NCI-H2107 treated with DMSO at 0.1 percent for 48 hours (cell line): Measurements from ENCODE around the gene TXNDC17.
"Not testable (repeated sequence)": the region's sequence is repeated elsewhere in the genome, so short reads cannot be mapped to it uniquely, and the experiment has no call there.

Experiments
- DNase-seq: peaks from one replicate; lab custom pipeline; 2025; ENCODE audit not compliant: unreplicated experiment; lab: John Stamatoyannopoulos, UW

TXNDC17 gene

DNA sequence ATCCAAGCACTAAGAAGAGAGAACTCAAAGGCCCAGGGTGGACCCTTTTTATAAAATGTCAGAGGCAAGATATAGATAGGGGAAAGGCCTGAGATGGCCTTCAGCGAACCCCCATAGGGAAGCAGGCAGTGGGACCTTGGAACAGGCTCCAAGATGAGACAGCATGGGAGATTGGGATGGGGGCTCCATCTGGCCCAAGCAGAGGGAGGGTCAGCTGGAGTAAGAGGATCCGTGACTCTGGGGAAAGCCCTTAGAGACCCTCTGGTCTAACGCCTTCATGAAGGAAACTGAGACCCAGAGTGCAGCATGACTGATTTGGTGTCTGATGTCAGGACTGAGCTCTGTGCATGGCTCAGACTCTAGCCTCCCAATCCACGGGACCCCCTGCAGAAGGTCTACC is 41.5 kb downstream of the TXNDC17 start:
- DNase-seq: no peak

DNA sequence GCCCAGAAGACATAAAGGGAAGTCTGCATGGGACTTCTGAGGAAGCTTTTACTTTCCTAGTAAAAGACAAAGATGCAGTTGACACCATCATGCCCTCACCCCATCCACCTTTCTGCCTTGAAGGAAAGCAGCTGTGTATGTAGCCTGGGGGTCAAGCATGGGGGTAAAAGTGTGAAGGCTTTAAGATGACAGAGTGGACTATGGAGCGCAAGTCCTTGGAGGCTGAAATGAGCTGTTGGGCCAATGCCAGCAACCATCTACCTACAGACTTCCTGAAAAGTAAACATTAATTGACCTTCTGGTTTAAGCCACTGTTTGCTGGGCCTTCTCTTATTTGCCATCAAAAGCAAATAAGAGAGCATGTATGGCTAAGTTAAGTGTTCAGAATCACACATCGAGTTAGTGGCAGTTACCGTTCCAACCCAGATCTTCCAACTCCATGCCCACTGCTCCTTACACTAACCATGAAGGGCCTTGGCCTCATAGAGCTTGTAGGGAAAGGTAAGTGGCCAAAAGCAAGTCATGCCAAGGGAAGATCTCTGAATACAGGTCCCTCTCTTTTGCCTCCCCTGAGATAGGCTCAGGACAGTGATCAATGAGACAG is 42.3 kb downstream of the TXNDC17 start:
- DNase-seq: no peak

DNA sequence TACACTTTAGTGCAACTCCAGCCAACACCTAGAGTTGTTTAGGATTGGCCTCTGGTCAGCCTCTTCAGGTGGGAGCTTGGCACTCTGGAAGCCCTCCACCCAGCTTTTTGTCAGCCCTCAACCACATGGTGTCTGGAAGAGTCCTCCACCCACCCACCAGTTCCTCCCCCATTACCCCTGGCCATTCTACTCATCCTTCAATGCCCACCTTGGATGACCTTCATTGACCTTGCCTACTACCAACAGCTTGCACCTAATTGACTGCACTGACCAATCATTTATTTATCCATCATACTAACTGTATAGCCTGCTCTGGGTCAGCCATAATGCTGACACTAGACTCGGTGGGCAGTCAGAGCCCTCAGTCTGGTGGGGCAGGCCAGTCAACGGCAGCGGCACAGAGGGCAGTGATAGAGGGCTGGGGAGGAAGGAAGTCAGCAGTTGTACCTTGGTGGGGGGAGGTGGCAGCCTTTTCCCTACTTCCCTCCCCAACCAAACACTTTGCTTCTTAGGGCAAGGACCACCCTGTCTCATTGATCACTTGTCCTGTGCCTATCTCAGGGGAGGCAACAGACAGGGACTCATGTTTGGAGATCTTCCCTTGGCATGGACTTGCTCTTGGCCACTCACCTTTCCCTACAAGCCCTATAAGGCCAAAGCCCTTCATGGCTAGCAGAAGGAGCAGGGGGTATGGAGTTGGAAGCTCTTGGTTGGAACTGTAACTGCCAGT is 43.0 kb downstream of the TXNDC17 start:
- DNase-seq: no peak

DNA sequence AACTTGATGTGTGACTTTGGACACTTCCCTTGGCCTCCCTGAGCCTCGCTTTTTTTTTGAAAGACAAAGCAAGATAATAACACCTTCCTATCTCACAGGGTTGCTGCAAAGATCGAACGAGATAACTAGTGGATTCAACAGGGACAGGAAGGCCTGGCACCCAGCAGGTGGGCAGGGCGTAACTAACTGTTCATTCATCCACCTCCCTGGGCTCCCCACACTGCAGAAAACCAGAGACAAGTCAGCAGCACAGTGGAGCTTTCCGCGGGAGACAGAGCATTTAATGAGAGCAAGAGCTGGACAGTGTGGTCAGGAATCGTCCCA is 43.6 kb downstream of the TXNDC17 start:
- no peak for DNase-seq

DNA sequence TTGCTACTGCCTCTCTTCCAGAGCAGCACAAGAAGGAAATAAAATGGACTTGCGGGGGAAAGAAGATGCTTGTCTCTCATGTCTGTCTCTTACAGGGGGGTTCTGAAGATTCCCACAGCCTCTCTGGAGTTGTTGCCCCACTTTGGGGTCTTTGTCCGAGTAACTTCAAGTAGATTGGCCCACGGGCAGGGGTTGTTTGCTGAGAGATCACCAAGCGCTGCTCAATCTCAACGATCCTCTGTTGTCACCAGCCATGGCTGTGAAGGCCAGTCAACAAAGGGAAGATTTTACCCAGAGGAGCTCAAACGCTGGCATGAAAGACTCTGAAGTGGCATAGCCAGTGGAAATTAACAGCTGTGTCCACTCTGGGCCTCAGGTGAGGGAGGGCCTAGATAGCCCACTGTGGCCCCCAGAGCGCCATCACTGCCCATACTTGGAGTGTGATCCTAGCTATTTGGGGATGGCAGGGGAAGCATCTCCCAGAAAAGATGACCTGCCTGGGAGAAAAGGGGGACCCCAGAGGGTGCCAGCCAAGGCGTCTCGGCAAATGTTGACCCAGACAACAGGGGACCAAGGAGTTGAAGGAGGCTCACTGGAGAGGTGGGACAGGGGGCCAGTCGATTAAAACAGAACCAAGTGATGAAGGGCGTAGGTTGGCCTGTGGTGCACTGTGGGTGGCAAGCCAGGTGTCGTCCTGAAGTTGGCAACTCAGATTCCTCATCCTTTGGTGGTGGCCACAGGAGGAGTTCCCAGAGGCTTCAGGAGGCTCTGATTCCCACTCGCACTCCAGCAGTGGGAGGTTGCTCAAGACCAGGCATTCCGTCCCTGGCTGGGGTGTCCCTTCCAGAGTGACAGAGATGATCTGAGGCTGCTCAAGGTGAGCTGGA is 44.3 kb downstream of the TXNDC17 start:
- no peak for DNase-seq

DNA sequence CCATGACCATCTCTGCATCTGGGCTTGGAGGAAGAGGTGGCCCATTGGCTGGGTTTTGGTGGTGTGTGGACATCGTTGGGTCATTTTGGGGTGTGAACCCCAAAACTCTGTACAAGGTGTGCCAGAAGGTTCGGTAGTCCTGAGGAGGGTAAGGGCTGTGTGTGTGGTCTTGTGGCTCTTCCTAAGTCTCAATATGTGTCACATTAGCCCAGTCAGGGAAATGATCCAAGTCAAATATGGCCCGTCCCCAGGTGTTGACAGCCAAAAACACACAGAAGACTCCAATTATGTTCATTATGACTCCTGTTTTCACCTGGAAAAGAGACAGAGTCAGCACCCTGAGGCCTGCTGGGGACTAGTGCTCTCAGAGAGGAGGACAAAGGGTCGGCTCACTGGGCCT is 45.2 kb downstream of the TXNDC17 start:
- no peak for DNase-seq

DNA sequence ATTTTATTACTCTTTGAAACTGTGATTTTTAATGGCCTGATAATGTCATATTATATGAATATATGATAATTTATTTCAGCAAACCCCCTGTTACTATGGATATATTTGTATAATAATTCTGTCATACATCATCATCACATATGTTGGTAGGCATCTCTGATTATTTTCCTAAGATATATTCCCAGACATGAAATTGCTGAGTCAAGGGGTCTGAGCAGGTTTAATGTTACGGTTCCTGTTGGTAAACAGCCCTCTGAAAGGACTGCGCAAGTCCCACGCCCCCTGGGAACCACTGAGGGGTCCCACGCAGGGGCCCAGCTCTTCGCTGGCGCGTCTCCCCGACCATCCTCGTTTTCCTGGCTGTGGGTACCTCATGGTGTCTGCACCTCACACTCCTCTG is 48.1 kb downstream of the TXNDC17 start:
- no peak for DNase-seq

DNA sequence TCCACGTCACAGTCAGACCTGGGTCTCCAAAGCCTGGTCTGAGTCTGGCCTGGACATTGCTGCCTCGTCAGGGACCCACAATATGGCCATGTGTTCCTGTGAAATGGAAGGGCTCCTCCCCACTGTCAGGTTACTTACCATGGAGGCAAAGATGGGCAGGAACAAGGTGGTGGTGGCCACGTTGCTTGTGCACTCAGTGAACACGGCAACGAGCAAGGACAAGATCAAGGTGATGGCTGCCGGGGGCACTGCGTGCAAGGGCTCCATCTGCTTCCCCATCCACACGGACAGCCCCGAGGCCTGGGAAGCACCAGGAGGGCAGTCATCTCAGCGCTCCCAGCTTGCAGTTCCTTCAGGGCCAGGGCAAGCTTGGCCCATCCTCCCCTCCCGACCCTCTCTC is 49.8 kb downstream of the TXNDC17 start:
- DNase-seq: no peak

DNA sequence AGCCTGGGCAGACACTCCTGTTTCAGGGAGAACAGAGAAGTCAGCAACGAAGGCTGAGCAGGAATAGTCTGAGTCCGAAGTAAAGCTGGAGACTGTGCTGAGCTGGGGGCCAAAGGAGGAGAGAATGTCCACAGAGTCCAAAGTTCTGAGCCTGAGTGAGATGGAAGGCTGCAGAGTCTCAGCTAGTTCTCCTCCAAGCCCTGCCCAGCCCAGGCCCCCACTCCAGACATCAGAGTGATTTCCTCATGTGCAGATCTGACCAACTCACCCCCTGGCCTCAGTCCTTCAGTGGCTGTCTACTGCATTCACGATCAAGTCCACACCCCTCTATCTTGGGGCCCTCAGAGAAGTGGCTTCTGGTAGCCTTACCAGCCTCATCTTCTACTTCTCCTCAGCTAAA is 50.7 kb downstream of the TXNDC17 start:
- DNase-seq: no peak

DNA sequence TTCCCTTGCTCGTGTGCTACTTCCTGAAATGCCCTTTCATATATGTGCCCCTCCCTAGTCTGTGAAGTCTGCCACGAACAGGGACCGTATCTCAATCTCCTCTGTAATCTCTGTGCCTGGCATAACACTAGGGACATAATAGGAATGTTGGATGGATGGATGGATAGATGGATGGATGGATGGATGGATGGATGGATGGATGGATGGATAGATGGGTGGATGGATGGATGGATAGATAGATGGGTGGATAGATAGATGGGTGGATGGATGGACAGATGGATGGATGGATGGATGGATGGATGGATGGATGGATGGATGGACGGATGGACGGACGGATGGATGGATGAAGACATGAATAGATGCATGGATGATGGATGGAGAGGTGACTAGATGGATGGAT is 51.1 kb downstream of the TXNDC17 start:
- DNase-seq: not testable (repeated sequence)
